ENCODE data around the gene COG5.
"Not testable (repeated sequence)": the region's sequence is repeated elsewhere in the genome, so short reads cannot be mapped to it uniquely, and the experiment has no call there.

The COG5 gene

GRCh38 chr7:107274506-107274905, 289.2 kb downstream of the COG5 start:
- no peak for DNase-seq (ENCODE audit: low read depth in 2 of 2)

GRCh38 chr7:107269790-107270189, 293.9 kb downstream of the COG5 start:
- no peak for DNase-seq (ENCODE audit: low read depth in 2 of 2)

GRCh38 chr7:107268594-107268993, 295.1 kb downstream of the COG5 start:
- DNase-seq (ENCODE audit: low read depth in 2 of 2) = no peak

GRCh38 chr7:107267138-107267537, 296.6 kb downstream of the COG5 start:
- DNase-seq (ENCODE audit: low read depth in 2 of 2) = no peak

- DNase-seq (ENCODE audit: low read depth in 2 of 2) = no peak
These were observed 299.0 kb downstream of the COG5 start for GRCh38 chr7:107264723-107265122.

- no peak for DNase-seq (ENCODE audit: low read depth in 2 of 2)
These were observed 300.9 kb downstream of the COG5 start for GRCh38 chr7:107262857-107263256.

- DNase-seq (ENCODE audit: low read depth in 2 of 2) = no peak
These were observed 305.0 kb downstream of the COG5 start for GRCh38 chr7:107258737-107259136.

GRCh38 chr7:107255602-107256001, 308.1 kb downstream of the COG5 start:
- no peak for DNase-seq (ENCODE audit: low read depth in 2 of 2)

- DNase-seq (ENCODE audit: low read depth in 2 of 2) = no peak
These were observed 309.2 kb downstream of the COG5 start for GRCh38 chr7:107254398-107254985.

- DNase-seq (ENCODE audit: low read depth in 2 of 2) = no peak
These were observed 310.1 kb downstream of the COG5 start for GRCh38 chr7:107253599-107253998.

- no peak for DNase-seq (ENCODE audit: low read depth in 2 of 2)
These were observed 311.8 kb downstream of the COG5 start for GRCh38 chr7:107251963-107252362.

GRCh38 chr7:107248551-107249316, 315.0 kb downstream of the COG5 start:
- DNase-seq (ENCODE audit: low read depth in 2 of 2) = no peak

- DNase-seq (ENCODE audit: low read depth in 2 of 2) = not testable (repeated sequence)
These were observed 316.9 kb downstream of the COG5 start for GRCh38 chr7:107246836-107247235.

GRCh38 chr7:107244613-107245012, 319.1 kb downstream of the COG5 start:
- DNase-seq (ENCODE audit: low read depth in 2 of 2) = no peak

- DNase-seq (ENCODE audit: low read depth in 2 of 2) = no peak
These were observed 321.5 kb downstream of the COG5 start for GRCh38 chr7:107242267-107242666.

- no peak for DNase-seq (ENCODE audit: low read depth in 2 of 2)
These were observed 326.3 kb downstream of the COG5 start for GRCh38 chr7:107237451-107237850.

- DNase-seq (ENCODE audit: low read depth in 2 of 2) = no peak
These were observed 326.9 kb downstream of the COG5 start for GRCh38 chr7:107236862-107237261.

- DNase-seq (ENCODE audit: low read depth in 2 of 2) = no peak
These were observed 329.3 kb downstream of the COG5 start for GRCh38 chr7:107234436-107234835.

GRCh38 chr7:107233981-107234380, 329.7 kb downstream of the COG5 start:
- no peak for DNase-seq (ENCODE audit: low read depth in 2 of 2)

GRCh38 chr7:107233174-107233573, 330.5 kb downstream of the COG5 start:
- DNase-seq (ENCODE audit: low read depth in 2 of 2) = no peak

- no peak for DNase-seq (ENCODE audit: low read depth in 2 of 2)
These were observed 331.1 kb downstream of the COG5 start for GRCh38 chr7:107232568-107233090.

GRCh38 chr7:107230334-107230733, 333.4 kb downstream of the COG5 start:
- no peak for DNase-seq (ENCODE audit: low read depth in 2 of 2)

- no peak for DNase-seq (ENCODE audit: low read depth in 2 of 2)
These were observed 335.4 kb downstream of the COG5 start for GRCh38 chr7:107228291-107228690.
